Measurements from ENCODE around the gene MMP3.
"Not testable (repeated sequence)": the region's sequence is repeated elsewhere in the genome, so short reads cannot be mapped to it uniquely, and the experiment has no call there.

The MMP3 gene

GRCh38 chr11:102843489-102843888 is at the start of gene MMP3:
TSS of gene MMP3 (minus strand) at chr11:102843609. CDS start at chr11:102843546, 63 bp downstream.
- no peak for DNase-seq

- DNase-seq: no peak
These were observed 48.3 kb upstream of the MMP3 start for GRCh38 chr11:102891736-102892135.

- no peak for DNase-seq
These were observed 43.6 kb upstream of the MMP3 start for GRCh38 chr11:102886999-102887398.

- DNase-seq: peak; percentile 31
These were observed 39.7 kb upstream of the MMP3 start for GRCh38 chr11:102883141-102883540.

- DNase-seq: peak; percentile 53
These were observed 39.1 kb upstream of the MMP3 start for GRCh38 chr11:102882389-102883024.

GRCh38 chr11:102879801-102880200 is 36.4 kb upstream of the MMP3 start:
- DNase-seq: peak; percentile 25

- no peak for DNase-seq
These were observed 35.2 kb upstream of the MMP3 start for GRCh38 chr11:102878595-102878994.

GRCh38 chr11:102874852-102875251 is 31.4 kb upstream of the MMP3 start, which contains the start of gene MMP12:
TSS of gene MMP12 (minus strand) at chr11:102874982. CDS start at chr11:102874937, 45 bp downstream.
- no peak for DNase-seq

GRCh38 chr11:102869354-102869964 is 26.1 kb upstream of the MMP3 start:
- DNase-seq: not testable (repeated sequence)

GRCh38 chr11:102868339-102868738 is 24.9 kb upstream of the MMP3 start:
- DNase-seq: no peak

- DNase-seq: no peak
These were observed 21.3 kb upstream of the MMP3 start for GRCh38 chr11:102864724-102865123.

GRCh38 chr11:102853956-102854355 is 10.5 kb upstream of the MMP3 start:
- no peak for DNase-seq

GRCh38 chr11:102853055-102853454 is 9.6 kb upstream of the MMP3 start:
- DNase-seq: no peak

- peak; percentile 9 for DNase-seq
These were observed 7.8 kb upstream of the MMP3 start for GRCh38 chr11:102850973-102851745.

GRCh38 chr11:102849311-102849710 is 5.9 kb upstream of the MMP3 start:
- DNase-seq: no peak

- DNase-seq: no peak
These were observed 2.9 kb upstream of the MMP3 start for GRCh38 chr11:102846292-102846691.

- no peak for DNase-seq
These were observed 479 bp downstream of the MMP3 start for GRCh38 chr11:102842930-102843329.

- DNase-seq: no peak
These were observed 3.4 kb downstream of the MMP3 start for GRCh38 chr11:102840018-102840417.

- no peak for DNase-seq
These were observed 5.8 kb downstream of the MMP3 start for GRCh38 chr11:102837646-102838045.

- DNase-seq: no peak
These were observed 6.3 kb downstream of the MMP3 start for GRCh38 chr11:102837156-102837555.

GRCh38 chr11:102836290-102836875 is 7.0 kb downstream of the MMP3 start:
- no peak for DNase-seq

GRCh38 chr11:102833731-102834130 is 9.7 kb downstream of the MMP3 start:
- DNase-seq: no peak

GRCh38 chr11:102832612-102833011 is 10.8 kb downstream of the MMP3 start:
- no peak for DNase-seq
